Endothelial cell of umbilical vein (primary cell): Measurements from ENCODE around the gene SEMA3A. TPM values are rescaled to one million over a fixed set of nuclear protein-coding genes. Genes with fewer than 3 reads are reported as not detected.

Experiments
- BruUV-seq: library from RNA; stranded (reverse); fragments of 400-500 nt; replicated peaks from 2 replicates; lab custom pipeline; 2021; lab: Mats Ljungman, UMichigan
- CTCF ChIA-PET: fragments of 300-600, 350-600 bp; sonication (Branson Sonifier 250); formaldehyde crosslinking; loops from one replicate; lab custom pipeline; 2021; ENCODE audit warnings: antibody characterized with exemption, inconsistent platforms; lab: Charles Lee
- POLR2A ChIA-PET: fragments of 300-600, 350-600 bp; sonication (Branson Sonifier 250); formaldehyde crosslinking; loops from one replicate; lab custom pipeline; 2021; ENCODE audit warnings: antibody characterized with exemption, inconsistent platforms; lab: Charles Lee
- DNase-seq: peaks from one replicate; pipeline ENCODE4 v3.0.0-alpha.2; 2011; ENCODE audit warnings: low read depth, low spot score
- FAIRE-seq: peaks from 2 replicates; lab custom pipeline; 2011; peaks lifted over from hg19 to GRCh38; lab: Jason Lieb, UNC
- H2AFZ ChIP-seq: 2 replicates; pipeline ENCODE4 v1.6.0; 2012; ENCODE audit warnings: low read depth, low read length, control low read depth, inconsistent platforms
- H3K27ac ChIP-seq: 2 replicates; pipeline ENCODE4 v1.5.1; 2011; ENCODE audit warnings: low read depth, mild to moderate bottlenecking, control low read depth, low read length, moderate library complexity; ENCODE audit not compliant: insufficient read depth
- H3K27me3 ChIP-seq, 2 experiments: 2 replicates each; pipeline versions ENCODE4 v1.6.0 to v1.6.1; 2011; ENCODE audit warnings: low read length in 2 of 2, mixed read lengths in 1 of 2; ENCODE audit not compliant: control insufficient read depth in 2 of 2, insufficient read depth in 2 of 2
- H3K36me3 ChIP-seq, 2 experiments: 2 replicates in 1 of 2; 3 replicates in 1 of 2; pipeline ENCODE4 v1.5.1; 2011; ENCODE audit warnings: low read length in 2 of 2, mild to moderate bottlenecking in 1 of 2, moderate library complexity in 1 of 2; ENCODE audit not compliant: control insufficient read depth in 2 of 2, insufficient read depth in 2 of 2; ENCODE audit errors: extremely low read depth in 1 of 2
- H3K4me1 ChIP-seq: 3 replicates; pipeline ENCODE4 v1.5.1; 2011; ENCODE audit warnings: mild to moderate bottlenecking, low read length; ENCODE audit not compliant: control insufficient read depth, insufficient read depth; ENCODE audit errors: extremely low read depth
- H3K4me2 ChIP-seq: 2 replicates; pipeline ENCODE4 v1.6.1; 2011; ENCODE audit warnings: low read length, control low read depth, mixed read lengths; ENCODE audit not compliant: insufficient read depth
- H3K4me3 ChIP-seq, 3 experiments: fragments of 200-600 bp in 1 of 3; sonication (generic), shearing (Covaris generic) in 1 of 3; replicated peaks in 1 of 3; 2 replicates each; pipeline ENCODE4 v1.5.1; 2011 to 2016; ENCODE audit warnings: control low read depth in 3 of 3, low read length in 3 of 3, mild to moderate bottlenecking in 2 of 3, inconsistent platforms in 1 of 3, low read depth in 1 of 3, moderate library complexity in 1 of 3; ENCODE audit not compliant: insufficient read depth in 1 of 3
- H3K79me2 ChIP-seq: 2 replicates; pipeline ENCODE4 v1.6.0; 2012; ENCODE audit warnings: low read length, inconsistent platforms; ENCODE audit not compliant: control insufficient read depth, insufficient read depth
- H3K9ac ChIP-seq: replicated peaks from 2 replicates; pipeline ENCODE3; 2011; ENCODE audit warnings: low read length, control low read depth; ENCODE audit not compliant: insufficient read depth; ENCODE audit errors: extremely low read depth
- H3K9me1 ChIP-seq: replicated peaks from 3 replicates; pipeline ENCODE4 v1.6.0; 2011; ENCODE audit warnings: mild to moderate bottlenecking, low read length; ENCODE audit not compliant: control insufficient read depth, insufficient read depth; ENCODE audit errors: extremely low read depth
- H3K9me3 ChIP-seq: replicated peaks from 2 replicates; pipeline ENCODE4 v1.5.1; 2012; ENCODE audit warnings: low read length, inconsistent platforms; ENCODE audit not compliant: control insufficient read depth, insufficient read depth
- H4K20me1 ChIP-seq: replicated peaks from 2 replicates; pipeline ENCODE3; 2011; ENCODE audit warnings: mild to moderate bottlenecking, low read length; ENCODE audit not compliant: control insufficient read depth, insufficient read depth; ENCODE audit errors: extremely low read depth
- EZH2 ChIP-seq: IDR thresholded peaks from 2 replicates; pipeline ENCODE4 v1.6.1; 2012; ENCODE audit warnings: borderline replicate concordance, low read depth, mild to moderate bottlenecking, moderate library complexity, low read length, inconsistent platforms; ENCODE audit not compliant: severe bottlenecking
- FOS ChIP-seq: IDR thresholded peaks from 2 replicates; pipeline ENCODE4 v1.6.1; 2011; ENCODE audit warnings: mild to moderate bottlenecking, low read length, moderate library complexity, borderline replicate concordance; ENCODE audit not compliant: insufficient read depth
- GATA2 ChIP-seq: IDR thresholded peaks from 2 replicates; pipeline ENCODE4 v1.7.0; 2011; ENCODE audit warnings: low read depth, mild to moderate bottlenecking, moderate library complexity, mixed read lengths, low read length; ENCODE audit not compliant: insufficient read length, insufficient read depth
- JUN ChIP-seq: IDR thresholded peaks from 2 replicates; pipeline ENCODE4 v1.6.1; 2011; ENCODE audit warnings: borderline replicate concordance, low read depth; ENCODE audit not compliant: insufficient read length, insufficient read depth
- MYC ChIP-seq: IDR thresholded peaks from one replicate; pipeline ENCODE4 v1.6.1; 2011; ENCODE audit warnings: mild to moderate bottlenecking, low read depth, low read length
- POLR2A ChIP-seq: IDR thresholded peaks from 2 replicates; pipeline ENCODE4 v1.6.1; 2012; ENCODE audit warnings: low read depth, mild to moderate bottlenecking, control low read depth, low read length
- POLR2AphosphoS5 ChIP-seq: IDR thresholded peaks from 2 replicates; pipeline ENCODE4 v1.6.1; 2012; ENCODE audit warnings: low read depth, mild to moderate bottlenecking, control low read depth, low read length, moderate library complexity; ENCODE audit not compliant: insufficient read depth
- dilution Hi-C: fragments of 300-500 bp; cut with MboI; formaldehyde crosslinking; loops from one replicate; pipeline ENCODE4 v1.15.0; 2019; ENCODE audit warnings: low sequenced_read_pairs; ENCODE audit not compliant: extremely low pct_ligation_motif_present
- intact Hi-C: fragments of 100-400 bp; cut with micrococcal nuclease; formaldehyde crosslinking; loops from one replicate; pipeline ENCODE4 v1.10.0; 2022
- polyA plus RNA-seq, 4 experiments: library from polyadenylated mRNA; depleted of rRNA in 3 of 4; stranded (reverse) in 3 of 4; unstranded in 1 of 4; fragments of >200 nt; gene quantifications; 2 replicates each; pipeline versions ENCODE4 v1.2.1 to v1.2.3, GENCODE V29; 2011 to 2012; ENCODE audit warnings: missing spikeins in 1 of 4
- total RNA-seq: library from RNA; stranded (reverse); gene quantifications from 2 replicates; pipeline ENCODE4 v1.2.3, GENCODE V29; 2021
- TF ChIP-seq, protein P1 (sequence below), 2 donors: IDR thresholded peaks; 1 replicate in 1 of 2; 2 replicates in 1 of 2; pipeline ENCODE4 v1.5.1; 2011; ENCODE audit warnings: low read length in 2 of 2, mild to moderate bottlenecking in 2 of 2, moderate library complexity in 2 of 2, control low read depth in 1 of 2, inconsistent platforms in 1 of 2, low read depth in 1 of 2; ENCODE audit not compliant: insufficient read depth in 1 of 2; ENCODE audit errors: extremely low read depth in 1 of 2
- TF ChIP-seq, protein P2 (sequence below): IDR thresholded peaks from 2 replicates; pipeline ENCODE4 v1.6.1; 2011; ENCODE audit not compliant: insufficient read depth, insufficient read length

SEMA3A gene
- total and polyA plus RNA-seq, 2 donors (not counting 3 experiments of a cell fraction or from before 2014, with no cell fraction given): 0.68 to 1.2 TPM

DNA sequence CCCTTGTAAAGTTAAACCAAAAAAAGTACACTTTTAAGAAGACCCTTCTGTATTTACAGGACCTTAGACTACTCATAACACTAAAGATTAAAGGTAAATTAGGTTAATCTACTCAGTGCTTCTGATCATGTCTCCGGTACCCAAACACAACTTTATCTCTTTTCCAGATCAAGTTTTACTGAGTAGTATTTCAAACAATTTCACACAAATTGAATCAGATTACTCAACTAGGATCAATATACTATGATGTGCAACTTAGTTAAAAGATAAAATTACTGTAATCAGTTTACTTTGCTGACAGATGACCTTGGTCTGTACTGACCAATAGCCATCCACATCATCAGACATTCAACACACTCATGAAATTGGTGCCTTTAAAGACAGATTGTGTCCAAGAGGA is 191.4 kb downstream of the SEMA3A start:
- intact Hi-C loops (no loop called here), dilution Hi-C loops (no loop called here)
- Histone ChIP-seq H3K4me1 (no peaks in the 10 kb centered on the region), H4K20me1 (no peaks in the 10 kb centered on the region), H3K27me3 (no peaks in the 10 kb centered on the region), H2AFZ (no peak overlapping the region), H3K27ac (no peak overlapping the region), H3K9me3 (no peaks in the 10 kb centered on the region), H3K4me2 (no peak overlapping the region), H3K9me1 (no peaks in the 10 kb centered on the region), H3K79me2 (no peaks in the 10 kb centered on the region), H3K9ac (no peak overlapping the region), H3K36me3 (no peaks in the 10 kb centered on the region), H3K4me3 (no peak overlapping the region)
- TF ChIP-seq, protein P1, sequence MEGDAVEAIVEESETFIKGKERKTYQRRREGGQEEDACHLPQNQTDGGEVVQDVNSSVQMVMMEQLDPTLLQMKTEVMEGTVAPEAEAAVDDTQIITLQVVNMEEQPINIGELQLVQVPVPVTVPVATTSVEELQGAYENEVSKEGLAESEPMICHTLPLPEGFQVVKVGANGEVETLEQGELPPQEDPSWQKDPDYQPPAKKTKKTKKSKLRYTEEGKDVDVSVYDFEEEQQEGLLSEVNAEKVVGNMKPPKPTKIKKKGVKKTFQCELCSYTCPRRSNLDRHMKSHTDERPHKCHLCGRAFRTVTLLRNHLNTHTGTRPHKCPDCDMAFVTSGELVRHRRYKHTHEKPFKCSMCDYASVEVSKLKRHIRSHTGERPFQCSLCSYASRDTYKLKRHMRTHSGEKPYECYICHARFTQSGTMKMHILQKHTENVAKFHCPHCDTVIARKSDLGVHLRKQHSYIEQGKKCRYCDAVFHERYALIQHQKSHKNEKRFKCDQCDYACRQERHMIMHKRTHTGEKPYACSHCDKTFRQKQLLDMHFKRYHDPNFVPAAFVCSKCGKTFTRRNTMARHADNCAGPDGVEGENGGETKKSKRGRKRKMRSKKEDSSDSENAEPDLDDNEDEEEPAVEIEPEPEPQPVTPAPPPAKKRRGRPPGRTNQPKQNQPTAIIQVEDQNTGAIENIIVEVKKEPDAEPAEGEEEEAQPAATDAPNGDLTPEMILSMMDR (IDR thresholded peaks at IDR 0.05; ENCODE audit: extremely low read depth in 1 of 2, insufficient read depth in 1 of 2, low read depth in 1 of 2, low read length in 2 of 2): no peak
- TF ChIP-seq EZH2 (no peak), GATA2 (no peak), POLR2AphosphoS5 (no peak), POLR2A (no peak), MYC (no peak), JUN (no peak), FOS (no peak)
- TF ChIP-seq, protein P2, sequence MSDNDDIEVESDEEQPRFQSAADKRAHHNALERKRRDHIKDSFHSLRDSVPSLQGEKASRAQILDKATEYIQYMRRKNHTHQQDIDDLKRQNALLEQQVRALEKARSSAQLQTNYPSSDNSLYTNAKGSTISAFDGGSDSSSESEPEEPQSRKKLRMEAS: no peak
- no peak for DNase-seq
- no peak for FAIRE-seq
- CTCF ChIA-PET: interaction anchor here (1.2 to 1.4 kb wide), 2 partner anchors 12 to 18 kb away, joined by 3 read pairs; no protein-coding TSS in a partner anchor
- no TSS peak for BruUV-seq
- POLR2A ChIA-PET: no interaction called here
